NCI-H82 (cell line): ENCODE data around the gene ELAVL1.
"Not testable (repeated sequence)": the region's sequence is repeated elsewhere in the genome, so short reads cannot be mapped to it uniquely, and the experiment has no call there.

Experiments used
- DNase-seq: peaks from one replicate; lab custom pipeline; 2025; lab: John Stamatoyannopoulos, UW

ELAVL1 gene

DNA sequence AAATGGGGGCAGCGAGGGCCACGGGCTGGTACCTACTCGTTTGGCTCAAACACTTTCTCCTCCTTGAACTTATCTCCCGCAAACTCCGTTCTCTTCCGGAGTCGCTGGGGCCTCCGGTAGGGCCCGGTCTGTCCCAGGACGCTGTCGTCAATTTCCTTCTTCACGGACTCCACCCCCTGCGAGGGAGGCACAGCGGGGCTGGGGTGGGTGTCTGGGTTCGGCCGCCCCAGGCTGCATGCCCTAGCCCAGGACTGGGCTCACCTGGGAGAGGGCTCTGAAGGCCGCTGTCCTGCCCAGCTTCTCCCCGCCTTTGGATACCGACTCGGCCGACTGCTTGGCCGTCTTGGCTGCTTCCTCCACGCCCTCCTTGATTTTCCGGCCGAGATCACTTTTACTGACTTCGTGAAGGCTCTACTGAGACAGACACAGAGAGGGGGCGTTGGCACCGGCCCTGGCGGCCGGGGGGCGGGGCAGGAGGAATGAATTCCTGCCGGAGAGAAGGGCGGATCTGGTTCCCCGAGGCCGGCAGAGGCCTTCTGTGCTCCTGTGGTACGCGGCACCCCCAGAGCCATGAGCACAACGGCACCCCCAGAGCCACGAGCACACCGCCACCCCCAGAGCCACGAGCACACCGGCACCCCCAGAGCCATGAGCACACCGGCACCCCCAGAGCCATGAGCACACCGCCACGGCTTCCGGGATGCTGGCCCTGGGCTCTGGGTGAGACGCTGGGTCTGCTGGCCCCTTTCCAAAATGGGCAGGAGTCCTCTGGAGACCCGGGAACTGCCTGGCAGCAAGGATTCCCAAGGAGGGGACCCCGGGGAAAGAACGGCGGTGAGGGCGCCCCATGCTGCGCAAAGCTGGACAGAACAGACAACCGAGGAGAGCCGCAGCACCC, 71.4 kb downstream of the ELAVL1 start:
- no peak for DNase-seq

DNA sequence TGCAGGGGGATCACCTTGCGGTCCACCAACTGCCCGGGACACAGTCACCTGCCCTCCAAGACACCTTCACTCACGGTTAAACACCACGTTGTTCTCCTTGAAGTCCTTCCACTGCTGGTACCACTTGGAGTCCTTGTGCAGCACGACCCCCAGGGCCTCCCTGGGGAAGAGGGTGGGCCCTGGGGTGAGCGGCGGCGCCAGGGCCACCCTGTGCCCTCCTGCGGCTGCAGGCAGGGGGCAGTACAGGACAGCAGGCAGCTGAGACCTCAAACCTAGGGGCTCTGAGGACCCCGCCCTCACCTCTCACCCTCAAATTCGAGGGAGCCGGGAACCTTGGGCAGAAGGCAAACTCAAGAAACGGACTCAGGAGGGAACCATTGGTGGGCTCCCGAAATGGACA, 72.0 kb downstream of the ELAVL1 start:
- DNase-seq = no peak

- no peak for DNase-seq
Observed at GRCh38 chr19:7932930-7933300, 72.5 kb downstream of the ELAVL1 start.

- DNase-seq = no peak
Observed at GRCh38 chr19:7932276-7932929, 73.0 kb downstream of the ELAVL1 start.

GRCh38 chr19:7931221-7932061, 74.0 kb downstream of the ELAVL1 start:
- no peak for DNase-seq

DNA sequence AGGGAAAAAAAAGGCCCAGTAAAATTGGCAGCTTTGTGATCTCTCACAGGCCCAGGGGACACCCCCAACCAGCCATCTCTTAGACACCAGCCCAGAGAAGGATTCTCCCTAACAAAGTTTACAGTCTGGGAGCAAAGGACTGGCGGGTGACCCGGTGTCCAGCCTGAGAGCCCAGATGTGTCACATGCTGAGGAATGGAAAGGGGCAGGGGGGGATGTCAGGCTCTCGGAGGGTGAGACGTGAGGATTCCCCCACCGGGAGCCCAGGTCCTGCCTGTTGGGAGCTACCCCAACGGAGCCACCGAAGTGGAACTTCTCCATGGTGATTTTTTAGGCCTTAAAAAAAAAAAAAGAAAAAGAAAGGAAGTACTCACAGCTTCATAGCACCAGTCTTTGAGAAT, 74.7 kb downstream of the ELAVL1 start:
- DNase-seq = no peak

DNA sequence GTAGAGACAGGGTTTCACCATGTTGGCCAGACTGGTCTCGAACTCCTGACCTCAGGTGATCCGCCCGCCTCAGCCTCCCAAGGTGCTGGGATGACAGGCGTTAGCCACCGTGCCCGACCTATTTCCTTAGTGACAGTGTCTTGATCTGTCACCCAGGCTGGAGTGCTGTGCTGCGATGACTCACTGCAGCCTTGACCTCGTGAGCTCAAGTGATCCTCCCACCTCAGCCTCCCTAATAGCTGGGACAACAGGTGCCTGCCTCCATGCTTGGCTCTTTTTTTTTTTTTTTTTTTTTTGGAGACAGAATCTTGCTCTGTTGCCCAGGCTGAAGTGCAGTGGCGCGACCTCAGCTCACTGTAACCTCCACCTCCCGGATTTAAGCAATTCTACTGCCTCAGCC, 75.4 kb downstream of the ELAVL1 start:
- DNase-seq = not testable (repeated sequence)

DNA sequence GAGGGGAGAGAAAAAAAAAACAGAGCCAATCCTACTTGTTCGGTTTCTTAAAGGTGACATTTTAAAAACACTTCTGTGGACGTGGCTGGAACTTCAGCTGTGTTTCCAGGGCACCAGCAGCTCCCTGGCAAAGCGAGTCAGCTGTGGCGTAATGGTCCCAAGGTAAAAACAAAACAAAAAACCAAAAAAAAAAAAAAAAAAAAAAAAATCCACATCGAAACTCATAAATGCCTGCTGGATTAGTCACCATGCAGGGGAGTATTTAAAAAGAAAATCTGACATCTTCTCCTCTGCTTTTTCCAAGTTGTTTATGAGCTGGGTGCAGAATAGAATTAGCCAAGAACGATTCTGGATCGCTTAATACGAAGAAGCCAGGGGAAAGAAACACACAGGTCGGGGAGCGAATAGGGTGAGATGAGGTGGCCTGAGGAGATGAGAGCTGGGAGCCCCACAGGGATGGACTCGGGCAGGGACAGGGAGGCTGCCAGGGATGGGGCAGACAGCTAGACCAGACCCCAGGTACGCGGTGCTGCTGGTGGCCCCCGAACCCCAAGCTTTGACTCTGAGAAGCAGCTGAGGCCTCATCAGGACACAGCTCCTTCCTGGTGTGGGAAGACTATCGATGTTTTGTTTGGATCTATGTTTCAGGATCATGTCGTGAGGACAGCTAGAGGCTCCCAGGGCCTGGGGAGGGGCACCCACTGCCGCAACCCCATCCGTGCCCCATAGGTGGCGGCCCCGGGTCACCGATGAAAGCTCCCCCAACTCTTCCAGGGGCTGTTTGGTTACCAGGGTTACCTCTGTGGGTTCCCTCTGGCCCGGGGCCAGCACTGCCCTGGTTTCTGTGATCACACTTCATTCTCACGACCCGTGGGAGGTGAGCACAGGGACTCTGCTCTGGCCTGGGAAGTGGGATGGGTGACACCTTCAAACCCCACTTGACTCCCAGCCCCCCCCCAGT, 76.4 kb downstream of the ELAVL1 start:
- DNase-seq = peak; percentile 69

DNA sequence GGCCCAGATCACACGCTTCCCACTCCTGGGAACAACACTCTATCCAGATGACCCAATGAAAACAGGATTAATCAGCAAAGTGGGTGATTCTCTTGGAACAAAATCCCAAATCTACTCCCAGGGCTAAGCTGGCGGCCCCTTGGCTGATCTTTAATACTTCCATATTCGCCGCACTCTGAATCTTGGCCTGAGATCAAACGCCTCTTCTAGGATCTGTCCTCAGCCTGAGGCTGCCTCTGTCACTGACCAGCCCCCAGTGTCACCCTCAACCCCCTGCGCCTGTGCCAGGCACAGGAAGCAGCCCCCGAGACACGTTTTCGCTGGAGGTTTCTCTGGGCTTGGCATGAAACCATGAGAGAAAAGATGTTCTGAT, 77.1 kb downstream of the ELAVL1 start:
- DNase-seq = peak; percentile 68

DNA sequence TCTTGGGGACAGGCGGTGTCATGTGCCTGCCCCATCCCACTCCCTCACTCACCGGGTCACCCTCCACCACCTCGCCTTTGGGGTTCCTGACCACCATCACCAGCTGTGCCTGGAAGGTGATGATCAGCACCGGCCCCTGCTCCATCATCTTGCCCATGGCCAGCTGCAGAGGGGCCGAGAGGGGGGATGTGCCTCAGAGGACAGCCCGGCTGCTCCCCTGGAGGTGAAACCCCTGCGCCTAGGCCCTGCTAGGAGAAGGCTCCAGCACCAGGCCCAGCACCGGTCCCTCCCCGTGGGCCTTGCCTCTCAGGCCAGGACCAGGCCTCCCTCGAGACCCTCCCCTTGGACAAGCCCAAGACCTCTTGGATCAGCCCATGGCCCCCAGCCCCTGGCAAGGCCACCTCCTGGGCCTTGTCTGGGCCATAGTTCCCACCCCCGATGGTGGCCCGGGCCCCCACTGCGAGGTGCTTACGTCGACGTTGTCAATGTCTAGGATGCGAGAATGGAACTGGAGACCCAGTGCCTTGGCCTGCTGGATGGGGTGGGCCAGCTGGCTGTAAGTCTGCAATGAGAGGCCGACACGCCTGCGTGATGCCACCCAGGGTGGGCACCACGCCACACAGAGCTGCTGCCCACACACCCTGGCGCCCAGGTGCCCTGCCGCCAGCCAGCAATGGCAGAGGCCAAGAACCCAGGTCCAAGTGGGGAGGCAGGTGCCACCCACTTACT, 77.7 kb downstream of the ELAVL1 start:
- no peak for DNase-seq

- DNase-seq = peak; percentile 37
Observed at GRCh38 chr19:7926727-7927604, 78.5 kb downstream of the ELAVL1 start.

DNA sequence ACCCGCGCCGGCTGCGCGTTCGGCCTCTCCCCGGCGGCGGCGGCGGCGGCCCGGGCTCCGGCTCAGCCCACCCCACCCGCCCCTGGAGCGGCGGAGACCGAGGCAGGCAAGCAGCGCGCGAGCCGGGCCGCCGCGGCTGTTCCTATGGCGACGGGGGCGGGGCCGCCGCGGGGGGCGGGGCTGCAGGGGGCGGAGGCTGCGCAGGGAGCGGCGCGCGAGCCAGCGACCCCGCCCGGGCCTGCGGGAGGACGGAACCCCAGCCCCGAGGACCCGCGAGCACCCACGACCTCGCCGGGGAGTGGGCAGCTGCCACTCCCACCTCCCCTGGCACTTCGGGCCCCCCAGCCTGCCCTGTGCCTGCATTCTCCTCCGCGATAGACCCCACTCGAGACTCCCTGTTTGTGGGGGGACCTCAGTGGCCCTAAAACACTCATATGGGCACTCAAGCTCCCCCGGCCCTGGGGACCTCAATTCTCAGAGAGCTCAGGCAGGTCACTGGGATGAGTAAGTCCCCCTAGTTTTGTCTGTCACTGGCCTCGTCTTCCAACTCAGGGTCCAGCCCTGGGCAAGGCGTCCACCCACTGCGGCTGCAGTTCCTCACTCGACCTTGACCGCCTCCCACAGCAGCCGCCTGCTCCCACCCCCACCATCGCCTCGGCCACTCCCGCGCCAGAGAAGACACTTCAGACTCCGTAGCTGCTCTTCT, 79.3 kb downstream of the ELAVL1 start, which contains the start of gene CTXN1:
CTXN1 (minus strand) TSS at position 115 of the 706 bp plus-strand sequence. CDS start 597 bp downstream, outside the sequence.
- DNase-seq = peak; percentile 73

GRCh38 chr19:7925171-7925851, 80.1 kb downstream of the ELAVL1 start:
- DNase-seq = peak; percentile 89

GRCh38 chr19:7924651-7925170, 80.7 kb downstream of the ELAVL1 start:
- no peak for DNase-seq

DNA sequence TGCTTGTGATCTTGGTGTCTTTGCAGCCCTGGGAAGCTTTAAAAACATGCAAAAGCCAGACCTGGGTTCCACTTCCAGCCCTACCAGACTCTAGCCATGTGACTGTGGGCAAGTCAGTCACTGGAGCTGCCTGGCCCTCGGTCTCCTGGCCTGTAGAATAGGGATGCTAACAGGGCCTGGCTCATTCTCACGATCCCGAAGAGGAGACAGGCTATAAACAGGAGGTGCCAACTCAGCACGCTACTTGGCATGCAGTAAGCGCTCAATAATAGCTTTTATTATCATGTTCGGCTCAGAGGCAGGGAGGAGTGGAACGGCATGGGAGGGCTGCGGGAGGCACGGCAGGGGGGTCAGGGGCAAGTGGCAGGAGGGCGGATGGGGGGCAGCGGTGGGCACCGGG, 81.2 kb downstream of the ELAVL1 start:
- no peak for DNase-seq

- DNase-seq = no peak
Observed at GRCh38 chr19:7923295-7924191, 81.9 kb downstream of the ELAVL1 start.

DNA sequence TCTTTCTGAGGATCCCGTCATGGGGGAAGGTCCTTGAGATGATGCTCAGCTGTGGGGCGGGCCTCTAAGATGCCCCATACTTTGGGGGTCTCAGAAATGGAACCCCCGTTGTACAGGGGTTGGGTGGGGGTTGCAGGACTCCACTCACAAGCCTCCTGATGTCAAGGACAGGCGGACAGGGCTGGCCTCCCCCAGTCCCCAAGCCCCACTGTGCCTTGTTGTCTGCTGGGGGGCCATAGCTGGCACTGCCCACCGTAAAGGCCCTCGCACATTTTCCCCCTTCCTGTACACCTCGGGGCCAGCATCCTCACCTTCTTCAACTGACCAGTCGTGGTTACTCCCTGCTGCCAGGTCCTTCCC, 82.6 kb downstream of the ELAVL1 start:
- no peak for DNase-seq
